Vagina (tissue), 2 donors: Measurements from ENCODE around the gene TBCD. TPM values are rescaled to one million over a fixed set of nuclear protein-coding genes. Genes with fewer than 3 reads are reported as not detected.

Experiments used
- DNase-seq, 2 donors: peaks; one replicate each; pipeline ENCODE4 v3.0.0-alpha.2; 2017; ENCODE audit errors: extremely low spot score in 2 of 2
- H3K27ac ChIP-seq: fragments of 200-600 bp; sonication (generic); one replicate; pipeline ENCODE4 v1.5.1; 2019
- H3K27me3 ChIP-seq: fragments of 200-600 bp; sonication (generic); one replicate; pipeline ENCODE4 v1.5.1; 2019
- H3K36me3 ChIP-seq, 2 donors: fragments of 200-600 bp; sonication (generic); one replicate each; pipeline ENCODE4 v1.5.1; 2017 to 2019
- H3K4me1 ChIP-seq: fragments of 200-600 bp; sonication (generic); one replicate; pipeline ENCODE4 v1.5.1; 2019
- H3K4me3 ChIP-seq, 2 donors: fragments of 200-600 bp; sonication (generic); 1 replicate in 1 of 2; 2 replicates in 1 of 2; pipeline ENCODE4 v1.5.1; 2016 to 2019
- H3K9me3 ChIP-seq: fragments of 200-600 bp; sonication (generic); one replicate; pipeline ENCODE4 v1.5.1; 2019
- POLR2A ChIP-seq, 2 donors: fragments of 450-650 bp; IDR thresholded peaks; one replicate each; pipeline ENCODE4 v1.6.1; 2017; ENCODE audit warnings: antibody characterized with exemption in 2 of 2, mild to moderate bottlenecking in 2 of 2, moderate library complexity in 2 of 2
- POLR2AphosphoS5 ChIP-seq, 2 donors: sonication (generic); formaldehyde crosslinking; IDR thresholded peaks; one replicate each; pipeline ENCODE4 v1.9.0; 2017; ENCODE audit warnings: antibody characterized with exemption in 2 of 2, mild to moderate bottlenecking in 2 of 2, low read depth in 1 of 2; ENCODE audit not compliant: insufficient read depth in 1 of 2
- intact Hi-C: fragments of 100-400 bp; cut with DNase I; formaldehyde crosslinking; loops from one replicate; pipeline ENCODE4 v1.15.1; 2023
- total RNA-seq: library from RNA; depleted of rRNA; stranded (reverse); fragments of >200 nt; gene quantifications from one replicate; pipeline ENCODE4 v1.2.3, GENCODE V29; 2016
- TF ChIP-seq, protein P1 (sequence below), 3 experiments: fragments of 450-650 bp in 2 of 3; fragments of 200-600 bp in 1 of 3; sonication (generic) in 1 of 3; IDR thresholded peaks; one replicate each; pipeline ENCODE4 v1.5.1; 2017 to 2019; ENCODE audit warnings: antibody characterized with exemption in 3 of 3, mild to moderate bottlenecking in 2 of 3, moderate library complexity in 2 of 3

TBCD gene
- total RNA-seq, 1 donor from 2014 or later: 79.3 TPM

- Histone ChIP-seq H3K9me3 (no peaks in the 10 kb centered on the region), H3K4me1 (peaks cover 56% of the 10 kb centered on the region), H3K27ac (peak overlapping the region; percentile 28), H3K4me3 (no peak overlapping the region), H3K27me3 (no peaks in the 10 kb centered on the region), H3K36me3 (no peaks in the 10 kb centered on the region)
- no peak for DNase-seq
- intact Hi-C loops: no loop called here
- no peak for TF ChIP-seq POLR2A (IDR thresholded peaks at IDR 0.05)
- TF ChIP-seq POLR2AphosphoS5 (IDR thresholded peaks at IDR 0.05; ENCODE audit: insufficient read depth in 1 of 2, low read depth in 1 of 2): no peak
- TF ChIP-seq, protein P1, sequence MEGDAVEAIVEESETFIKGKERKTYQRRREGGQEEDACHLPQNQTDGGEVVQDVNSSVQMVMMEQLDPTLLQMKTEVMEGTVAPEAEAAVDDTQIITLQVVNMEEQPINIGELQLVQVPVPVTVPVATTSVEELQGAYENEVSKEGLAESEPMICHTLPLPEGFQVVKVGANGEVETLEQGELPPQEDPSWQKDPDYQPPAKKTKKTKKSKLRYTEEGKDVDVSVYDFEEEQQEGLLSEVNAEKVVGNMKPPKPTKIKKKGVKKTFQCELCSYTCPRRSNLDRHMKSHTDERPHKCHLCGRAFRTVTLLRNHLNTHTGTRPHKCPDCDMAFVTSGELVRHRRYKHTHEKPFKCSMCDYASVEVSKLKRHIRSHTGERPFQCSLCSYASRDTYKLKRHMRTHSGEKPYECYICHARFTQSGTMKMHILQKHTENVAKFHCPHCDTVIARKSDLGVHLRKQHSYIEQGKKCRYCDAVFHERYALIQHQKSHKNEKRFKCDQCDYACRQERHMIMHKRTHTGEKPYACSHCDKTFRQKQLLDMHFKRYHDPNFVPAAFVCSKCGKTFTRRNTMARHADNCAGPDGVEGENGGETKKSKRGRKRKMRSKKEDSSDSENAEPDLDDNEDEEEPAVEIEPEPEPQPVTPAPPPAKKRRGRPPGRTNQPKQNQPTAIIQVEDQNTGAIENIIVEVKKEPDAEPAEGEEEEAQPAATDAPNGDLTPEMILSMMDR (IDR thresholded peaks at IDR 0.05): no peak
Measured at GRCh38 chr17:82878527-82878926, 126.7 kb downstream of the TBCD start.

GRCh38 chr17:82879241-82879640, 127.4 kb downstream of the TBCD start:
- H3K27ac ChIP-seq: no peak overlapping the region
- H3K4me3 ChIP-seq: no peak overlapping the region
- H3K9me3 ChIP-seq: no peaks in the 10 kb centered on the region
- intact Hi-C loops: no loop called here
- DNase-seq: no peak
- no peaks in the 10 kb centered on the region for H3K36me3 ChIP-seq
- TF ChIP-seq POLR2AphosphoS5 (IDR thresholded peaks at IDR 0.05; ENCODE audit: insufficient read depth in 1 of 2, low read depth in 1 of 2): no peak
- TF ChIP-seq, protein P1 (IDR thresholded peaks at IDR 0.05): no peak
- no peak for TF ChIP-seq POLR2A (IDR thresholded peaks at IDR 0.05)
- H3K27me3 ChIP-seq: no peaks in the 10 kb centered on the region
- peaks cover 62% of the 10 kb centered on the region for H3K4me1 ChIP-seq

DNA sequence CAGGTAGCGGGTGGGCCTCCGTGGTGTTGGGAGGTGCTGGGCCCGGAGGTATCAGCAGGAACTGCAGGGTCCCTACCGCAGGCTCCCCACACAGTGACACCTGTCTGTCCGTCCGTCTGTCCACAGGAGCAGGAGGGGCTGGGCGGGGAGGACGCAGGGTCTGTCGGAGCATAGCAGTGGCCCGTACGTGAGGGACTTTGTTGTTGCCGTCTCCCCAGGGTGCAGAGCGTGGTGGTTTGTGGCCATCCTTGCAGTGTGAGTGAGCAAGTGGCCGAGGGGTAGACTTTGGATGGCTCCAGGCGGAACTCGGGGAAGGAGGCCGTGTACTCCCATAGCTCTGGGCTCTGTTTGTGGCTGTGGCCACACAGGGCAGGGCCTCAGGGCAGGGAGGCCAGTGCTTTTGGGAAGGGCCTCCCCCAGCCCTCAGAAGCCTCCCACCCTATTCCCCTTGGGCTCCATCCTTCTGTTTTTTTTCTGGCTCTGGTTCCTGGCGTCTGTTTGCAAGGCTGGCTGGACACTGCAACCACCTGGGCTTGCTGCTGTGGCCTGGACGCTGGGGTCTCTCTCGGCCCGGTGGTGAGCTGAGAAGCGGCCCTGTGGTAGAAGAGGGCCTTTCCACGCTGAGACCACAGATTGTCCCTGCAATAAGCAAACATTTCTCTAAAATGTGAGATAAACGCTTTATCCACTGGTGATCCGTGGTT, 128.9 kb downstream of the TBCD start:
- intact Hi-C loops: no loop called here
- peaks cover 56% of the 10 kb centered on the region for H3K4me1 ChIP-seq
- H3K36me3 ChIP-seq: no peaks in the 10 kb centered on the region
- no peak overlapping the region for H3K4me3 ChIP-seq
- TF ChIP-seq POLR2AphosphoS5 (IDR thresholded peaks at IDR 0.05; ENCODE audit: insufficient read depth in 1 of 2, low read depth in 1 of 2) (no peak), POLR2A (IDR thresholded peaks at IDR 0.05) (no peak)
- TF ChIP-seq, protein P1 (IDR thresholded peaks at IDR 0.05): no peak
- H3K27me3 ChIP-seq: no peaks in the 10 kb centered on the region
- no peak for DNase-seq
- peak overlapping the region; percentile 62 for H3K27ac ChIP-seq
- H3K9me3 ChIP-seq: no peaks in the 10 kb centered on the region

DNA sequence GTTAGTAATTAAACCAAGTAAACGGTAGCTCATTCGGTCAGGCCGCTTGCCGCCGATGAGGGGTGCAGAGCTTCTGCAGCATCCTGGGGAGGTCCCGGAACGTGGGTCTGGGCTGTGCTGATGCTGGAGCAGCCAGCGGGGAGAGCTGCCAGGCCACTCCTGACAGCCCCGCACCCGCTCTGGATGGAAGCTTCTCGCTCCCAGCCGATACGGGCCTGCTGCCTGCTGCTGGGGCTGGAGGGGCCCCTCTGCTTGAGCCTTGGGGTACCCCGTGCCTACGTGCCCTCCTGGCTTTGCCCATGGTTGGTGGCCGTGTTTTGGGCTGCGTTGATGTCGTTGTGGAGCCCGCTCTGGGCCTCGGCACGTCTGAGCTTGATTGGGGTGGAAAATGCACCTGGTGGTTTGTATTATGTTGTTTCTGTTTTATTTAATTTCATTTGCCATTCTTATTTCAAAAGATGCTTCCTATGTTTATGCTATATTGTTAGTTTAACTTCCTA, 129.5 kb downstream of the TBCD start:
- peaks cover 55% of the 10 kb centered on the region for H3K4me1 ChIP-seq
- no peaks in the 10 kb centered on the region for H3K36me3 ChIP-seq
- DNase-seq: no peak
- H3K27me3 ChIP-seq: no peaks in the 10 kb centered on the region
- H3K27ac ChIP-seq: peak overlapping the region; percentile 62
- intact Hi-C loops: no loop called here
- no peak overlapping the region for H3K4me3 ChIP-seq
- no peaks in the 10 kb centered on the region for H3K9me3 ChIP-seq
- TF ChIP-seq POLR2A (IDR thresholded peaks at IDR 0.05) (no peak), POLR2AphosphoS5 (IDR thresholded peaks at IDR 0.05; ENCODE audit: insufficient read depth in 1 of 2, low read depth in 1 of 2) (no peak)
- TF ChIP-seq, protein P1 (IDR thresholded peaks at IDR 0.05): no peak
